Upper lobe of right lung (tissue), 1 donor: ENCODE data around the gene SFT2D3. TPM values are rescaled to one million over a fixed set of nuclear protein-coding genes. Genes with fewer than 3 reads are reported as not detected.

Experiments used
- ATAC-seq: fragments of 200-7000 bp; cut with Tn5 transposase; one replicate; pipeline ENCODE4 v1.9.1; 2020; ENCODE audit warnings: mild to moderate bottlenecking, moderate library complexity
- DNase-seq: peaks from one replicate; pipeline ENCODE4 v3.0.0-alpha.2; 2020
- H3K27ac ChIP-seq: fragments of 200-600 bp; one replicate; pipeline ENCODE4 v1.8.0; 2022
- H3K27me3 ChIP-seq: fragments of 200-600 bp; one replicate; pipeline ENCODE4 v1.8.0; 2022; ENCODE audit warnings: mild to moderate bottlenecking
- H3K36me3 ChIP-seq: fragments of 200-600 bp; one replicate; pipeline ENCODE4 v1.8.0; 2022
- H3K4me1 ChIP-seq: fragments of 200-600 bp; one replicate; pipeline ENCODE4 v1.8.0; 2022
- H3K4me3 ChIP-seq: fragments of 200-600 bp; one replicate; pipeline ENCODE4 v1.8.0; 2022; ENCODE audit warnings: mild to moderate bottlenecking
- H3K9me3 ChIP-seq: fragments of 200-600 bp; one replicate; pipeline ENCODE4 v1.8.0; 2022
- intact Hi-C: fragments of 100-400 bp; cut with DNase I; formaldehyde crosslinking; loops from one replicate; pipeline ENCODE4 v1.11.0; 2022
- total RNA-seq: library from RNA; stranded (reverse); fragmentation: NEBNext Ultra II Directional; extraction: Animal tissue kit (Norgen Biotek cat#: 25700); gene quantifications from one replicate; pipeline ENCODE4 v1.2.1, GENCODE V29; 2021
- TF ChIP-seq, protein P1 (sequence below): fragments of 200-600 bp; IDR thresholded peaks from one replicate; pipeline ENCODE4 v1.8.0; 2022; ENCODE audit warnings: antibody characterized with exemption
- donor health status: DM: no; HTN: yes; CAD: no; lungs with severe emphysema.

The SFT2D3 gene
- total RNA-seq, 1 donor from 2014 or later = 7.7 TPM

DNA sequence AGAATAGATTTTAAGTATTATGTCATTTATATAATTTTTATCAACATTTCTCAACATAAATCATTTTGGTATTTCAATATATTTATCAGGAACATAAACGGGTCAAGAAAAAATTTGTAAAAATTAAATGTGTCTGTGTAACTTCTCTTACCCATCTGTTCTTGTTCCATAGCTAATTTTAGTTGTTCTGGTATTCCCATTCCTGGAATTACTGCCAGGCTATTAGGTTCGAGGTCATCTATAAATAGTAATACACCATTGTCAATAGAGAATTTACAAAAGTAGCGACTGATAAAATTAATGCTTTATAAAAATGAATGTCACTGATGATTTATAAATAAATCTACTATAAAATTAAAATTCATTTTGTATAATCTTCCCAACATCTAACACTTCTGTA lies 21.5 kb downstream of the SFT2D3 start:
- TF ChIP-seq, protein P1, sequence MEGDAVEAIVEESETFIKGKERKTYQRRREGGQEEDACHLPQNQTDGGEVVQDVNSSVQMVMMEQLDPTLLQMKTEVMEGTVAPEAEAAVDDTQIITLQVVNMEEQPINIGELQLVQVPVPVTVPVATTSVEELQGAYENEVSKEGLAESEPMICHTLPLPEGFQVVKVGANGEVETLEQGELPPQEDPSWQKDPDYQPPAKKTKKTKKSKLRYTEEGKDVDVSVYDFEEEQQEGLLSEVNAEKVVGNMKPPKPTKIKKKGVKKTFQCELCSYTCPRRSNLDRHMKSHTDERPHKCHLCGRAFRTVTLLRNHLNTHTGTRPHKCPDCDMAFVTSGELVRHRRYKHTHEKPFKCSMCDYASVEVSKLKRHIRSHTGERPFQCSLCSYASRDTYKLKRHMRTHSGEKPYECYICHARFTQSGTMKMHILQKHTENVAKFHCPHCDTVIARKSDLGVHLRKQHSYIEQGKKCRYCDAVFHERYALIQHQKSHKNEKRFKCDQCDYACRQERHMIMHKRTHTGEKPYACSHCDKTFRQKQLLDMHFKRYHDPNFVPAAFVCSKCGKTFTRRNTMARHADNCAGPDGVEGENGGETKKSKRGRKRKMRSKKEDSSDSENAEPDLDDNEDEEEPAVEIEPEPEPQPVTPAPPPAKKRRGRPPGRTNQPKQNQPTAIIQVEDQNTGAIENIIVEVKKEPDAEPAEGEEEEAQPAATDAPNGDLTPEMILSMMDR = no peak
- ATAC-seq = no peak
- Histone ChIP-seq H3K27me3 (no peaks in the 10 kb centered on the region), H3K4me1 (no peaks in the 10 kb centered on the region), H3K27ac (no peak overlapping the region), H3K9me3 (no peaks in the 10 kb centered on the region), H3K36me3 (peaks cover 55% of the 10 kb centered on the region), H3K4me3 (no peak overlapping the region)
- DNase-seq = no peak
- intact Hi-C loops = no loop called here

DNA sequence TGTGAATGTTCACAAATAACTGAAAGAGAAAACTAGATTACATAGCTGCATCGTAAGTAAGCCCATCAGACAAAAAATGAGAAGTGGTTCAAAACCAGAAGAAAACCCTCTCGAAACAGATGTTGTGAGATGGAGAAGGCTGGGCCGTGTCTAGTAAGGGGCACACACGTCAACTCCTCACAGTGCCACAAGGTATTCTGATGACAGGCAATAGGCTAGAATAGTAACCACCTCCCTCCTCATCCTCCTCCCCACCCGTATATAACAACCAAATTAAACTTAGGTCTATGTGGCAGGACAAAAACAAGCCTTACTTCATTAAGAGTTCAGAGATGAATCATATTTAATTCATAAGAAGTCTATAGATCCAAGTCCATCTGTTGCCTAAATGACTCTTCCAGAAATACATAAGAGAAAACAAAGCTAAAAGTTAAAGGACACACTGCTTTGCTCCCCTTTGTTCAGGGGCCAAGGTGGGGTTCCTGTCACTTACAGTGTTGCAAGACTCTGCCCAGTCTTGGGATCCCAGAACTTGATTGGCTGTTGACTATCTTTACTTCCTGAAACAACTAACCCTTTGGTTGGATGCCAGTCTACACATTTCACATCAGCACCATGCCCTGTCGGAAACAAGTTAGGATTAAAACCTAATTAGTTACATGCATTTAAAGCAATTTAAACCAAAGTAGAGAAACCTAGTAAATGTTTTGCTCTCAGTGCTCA lies 25.0 kb downstream of the SFT2D3 start:
- TF ChIP-seq, protein P1 = no peak
- H3K27ac ChIP-seq = no peak overlapping the region
- no peaks in the 10 kb centered on the region for H3K9me3 ChIP-seq
- ATAC-seq = no peak
- intact Hi-C loops = no loop called here
- H3K27me3 ChIP-seq = no peaks in the 10 kb centered on the region
- DNase-seq = no peak
- no peaks in the 10 kb centered on the region for H3K4me1 ChIP-seq
- H3K4me3 ChIP-seq = no peak overlapping the region
- H3K36me3 ChIP-seq = peaks cover 21% of the 10 kb centered on the region

DNA sequence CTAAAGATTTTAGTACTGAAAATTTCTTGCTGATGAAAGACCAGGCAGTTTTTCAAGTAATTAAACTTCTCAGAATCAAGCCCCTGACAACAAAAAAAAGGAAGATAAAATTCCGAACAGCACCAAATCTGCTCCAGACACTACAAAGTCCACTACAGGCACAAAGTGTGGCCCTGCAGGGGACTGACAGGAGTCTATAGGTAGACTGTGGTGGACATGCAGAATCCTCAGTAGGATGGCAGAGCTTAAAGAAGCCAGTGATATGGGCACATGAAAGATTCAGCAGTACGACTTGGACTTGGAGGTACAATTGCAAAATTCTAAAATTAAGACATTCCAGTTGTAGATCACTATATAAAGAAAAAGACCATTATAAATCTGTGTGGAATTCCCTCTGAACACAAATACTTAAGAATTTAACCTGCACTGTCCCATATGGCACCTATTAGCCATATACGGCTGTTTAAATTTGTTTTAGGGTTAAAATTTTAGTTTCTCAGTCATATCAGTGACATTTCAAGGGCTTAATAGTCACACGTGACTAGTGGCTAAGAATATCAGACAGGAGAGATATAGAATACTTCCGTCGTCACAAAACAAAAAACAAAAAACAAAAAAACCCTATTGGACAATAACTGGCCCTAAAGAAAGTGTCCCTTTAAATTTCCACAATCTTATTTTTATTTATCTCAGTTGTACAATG lies 32.0 kb downstream of the SFT2D3 start:
- H3K4me3 ChIP-seq = peak overlapping the region; percentile 18
- TF ChIP-seq, protein P1 = no peak

DNA sequence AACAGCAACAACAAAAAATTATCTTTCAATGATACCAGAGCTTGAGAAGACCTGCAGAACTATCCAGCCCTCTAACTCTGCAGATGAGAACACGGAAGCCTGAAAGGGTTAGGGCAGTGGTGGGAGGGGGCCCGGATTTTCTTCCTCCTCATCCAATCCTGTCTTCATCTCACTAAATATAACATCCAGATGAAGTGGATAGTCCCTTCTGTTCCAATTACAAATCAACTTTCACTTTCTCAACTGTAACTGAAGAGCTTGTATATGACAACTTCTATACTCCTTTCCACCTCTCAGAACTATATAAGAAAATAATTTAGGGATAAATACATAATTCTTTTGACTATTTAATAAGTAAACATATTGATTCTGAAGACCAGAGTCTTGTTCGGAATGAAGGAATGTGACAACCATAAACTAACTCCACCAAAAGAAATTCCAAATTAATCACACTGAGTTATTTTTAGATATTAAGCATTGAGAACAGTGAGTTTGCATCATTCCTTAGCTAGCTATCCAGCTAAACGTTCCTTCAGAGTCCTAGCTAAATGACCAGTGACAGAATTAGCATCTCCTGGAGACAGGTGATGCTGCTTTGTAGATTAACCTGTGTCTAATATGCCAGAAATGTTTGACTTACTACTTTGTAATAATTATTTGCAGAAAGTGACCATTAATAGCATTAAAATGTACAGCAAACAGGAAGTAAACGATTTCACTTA lies 32.7 kb downstream of the SFT2D3 start:
- Histone ChIP-seq H3K4me3 (peak overlapping the region; percentile 18), H3K9me3 (no peaks in the 10 kb centered on the region), H3K27me3 (no peaks in the 10 kb centered on the region), H3K27ac (no peak overlapping the region), H3K36me3 (no peaks in the 10 kb centered on the region), H3K4me1 (peaks cover 13% of the 10 kb centered on the region)
- intact Hi-C loops = no loop called here
- TF ChIP-seq, protein P1 = no peak
- DNase-seq (no peak), ATAC-seq (peak; percentile 38)

More for the DNA sequence above, 32.0 kb downstream of the SFT2D3 start:
- peaks cover 13% of the 10 kb centered on the region for H3K4me1 ChIP-seq
- no peaks in the 10 kb centered on the region for H3K36me3 ChIP-seq
- ATAC-seq (no peak), DNase-seq (no peak)
- intact Hi-C loops = no loop called here
- H3K9me3 ChIP-seq = no peaks in the 10 kb centered on the region
- H3K27me3 ChIP-seq = no peaks in the 10 kb centered on the region
- no peak overlapping the region for H3K27ac ChIP-seq

DNA sequence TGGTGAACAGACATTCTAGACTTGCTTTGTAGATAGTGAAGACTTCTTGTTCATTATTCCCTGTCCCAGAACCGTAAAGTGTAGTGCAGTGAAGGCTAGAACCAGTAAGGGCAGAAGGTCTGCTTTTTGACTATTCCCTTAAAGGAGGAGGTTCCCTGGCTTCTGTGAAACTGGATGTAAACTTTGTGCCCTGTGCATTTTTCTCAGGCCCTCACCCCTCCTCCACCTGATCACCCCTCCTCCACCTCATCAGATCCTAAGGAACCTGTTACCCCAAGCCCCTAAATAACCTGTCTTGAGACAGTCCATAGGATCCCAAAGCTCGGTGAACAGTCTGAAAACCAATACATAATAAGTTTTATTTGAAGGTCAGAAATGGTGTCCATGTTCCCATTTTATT lies 33.7 kb downstream of the SFT2D3 start:
- no peak for DNase-seq
- Histone ChIP-seq H3K4me3 (no peak overlapping the region), H3K36me3 (no peaks in the 10 kb centered on the region), H3K4me1 (peaks cover 13% of the 10 kb centered on the region), H3K9me3 (no peaks in the 10 kb centered on the region), H3K27ac (no peak overlapping the region), H3K27me3 (no peaks in the 10 kb centered on the region)
- intact Hi-C loops = no loop called here
- TF ChIP-seq, protein P1 = no peak
- ATAC-seq = peak; percentile 71
